GM23248 (cell line): ENCODE measurements around the gene SYT3.

Source experiments
- EZH2 ChIP-seq: fragments of 200-600 bp; sonication (generic); IDR thresholded peaks from 2 replicates; pipeline ENCODE4 v1.6.1; 2018; ENCODE audit warnings: antibody characterized with exemption, mild to moderate bottlenecking; ENCODE audit not compliant: insufficient read depth, poor library complexity, severe bottlenecking
- EZH2phosphoT487 ChIP-seq: fragments of 200-600 bp; sonication (generic); IDR thresholded peaks from 2 replicates; pipeline ENCODE4 v1.6.1; 2018; ENCODE audit warnings: antibody characterized with exemption, moderate library complexity, mild to moderate bottlenecking, low read depth; ENCODE audit not compliant: insufficient read depth

GRCh38 chr19:50654882-50655281, 15.2 kb upstream of the SYT3 start:
- TF ChIP-seq EZH2phosphoT487 (no peak), EZH2 (no peak)
